Fibroblast of mammary gland (primary cell): Measurements from ENCODE around the gene RAPGEF2.

ENCODE experiments used
- DNase-seq: peaks from one replicate; pipeline ENCODE4 v3.0.0-alpha.2; 2010; ENCODE audit warnings: low read depth
- H3K4me3 ChIP-seq: 2 replicates; pipeline ENCODE4 v1.5.1; 2011; ENCODE audit warnings: low read depth, mild to moderate bottlenecking, low read length, moderate library complexity; ENCODE audit not compliant: control insufficient read depth
- CTCF ChIP-seq: conservative IDR thresholded peaks from 2 replicates; pipeline ENCODE4 v1.5.1; 2011; ENCODE audit warnings: low read depth, low read length, inconsistent platforms; ENCODE audit not compliant: control insufficient read depth, insufficient read depth

RAPGEF2 gene

GRCh38 chr4:159145318-159145991 lies 42.6 kb downstream of the RAPGEF2 start:
- no peak overlapping the region for H3K4me3 ChIP-seq
- no peak for TF ChIP-seq CTCF
- no peak for DNase-seq

GRCh38 chr4:159145992-159146330 lies 43.1 kb downstream of the RAPGEF2 start:
- no peak for DNase-seq
- no peak overlapping the region for H3K4me3 ChIP-seq
- TF ChIP-seq CTCF = no peak

GRCh38 chr4:159146488-159146887 lies 43.6 kb downstream of the RAPGEF2 start:
- DNase-seq = no peak

GRCh38 chr4:159148441-159148840 lies 45.6 kb downstream of the RAPGEF2 start:
- no peak overlapping the region for H3K4me3 ChIP-seq
- TF ChIP-seq CTCF = no peak
- DNase-seq = no peak

More at GRCh38 chr4:159146488-159146887, 43.6 kb downstream of the RAPGEF2 start:
- H3K4me3 ChIP-seq = no peak overlapping the region
- no peak for TF ChIP-seq CTCF

GRCh38 chr4:159149666-159150065 lies 46.8 kb downstream of the RAPGEF2 start:
- H3K4me3 ChIP-seq = no peak overlapping the region
- TF ChIP-seq CTCF = no peak
- DNase-seq = no peak

GRCh38 chr4:159150396-159150795 lies 47.5 kb downstream of the RAPGEF2 start:
- no peak overlapping the region for H3K4me3 ChIP-seq
- TF ChIP-seq CTCF = no peak
- no peak for DNase-seq
